GM18951 (cell line): ENCODE results near the gene NIBAN1.

Experiments
- POLR2A ChIP-seq: IDR thresholded peaks from 4 replicates; pipeline ENCODE4 v1.6.1; 2011; ENCODE audit warnings: mild to moderate bottlenecking; ENCODE audit not compliant: insufficient read length, insufficient read depth; ENCODE audit errors: extremely low read depth
- in situ Hi-C: fragments of 300-500 bp; cut with MboI; formaldehyde crosslinking; loops from one replicate; pipeline ENCODE4 v1.12.0; 2022; ENCODE audit warnings: low sequenced_read_pairs, mixed read lengths, inconsistent platforms; ENCODE audit not compliant: unreplicated experiment

Gene NIBAN1

GRCh38 chr1:184988506-184988905 lies 14.2 kb upstream of the NIBAN1 start:
- no peak for TF ChIP-seq POLR2A
- in situ Hi-C loops, result no loop called here

- no peak for TF ChIP-seq POLR2A
- in situ Hi-C loops, result no loop called here
Measured at GRCh38 chr1:184987696-184988095, 13.4 kb upstream of the NIBAN1 start.

GRCh38 chr1:184986250-184986649 lies 11.9 kb upstream of the NIBAN1 start:
- in situ Hi-C loops, result no loop called here
- no peak for TF ChIP-seq POLR2A

DNA sequence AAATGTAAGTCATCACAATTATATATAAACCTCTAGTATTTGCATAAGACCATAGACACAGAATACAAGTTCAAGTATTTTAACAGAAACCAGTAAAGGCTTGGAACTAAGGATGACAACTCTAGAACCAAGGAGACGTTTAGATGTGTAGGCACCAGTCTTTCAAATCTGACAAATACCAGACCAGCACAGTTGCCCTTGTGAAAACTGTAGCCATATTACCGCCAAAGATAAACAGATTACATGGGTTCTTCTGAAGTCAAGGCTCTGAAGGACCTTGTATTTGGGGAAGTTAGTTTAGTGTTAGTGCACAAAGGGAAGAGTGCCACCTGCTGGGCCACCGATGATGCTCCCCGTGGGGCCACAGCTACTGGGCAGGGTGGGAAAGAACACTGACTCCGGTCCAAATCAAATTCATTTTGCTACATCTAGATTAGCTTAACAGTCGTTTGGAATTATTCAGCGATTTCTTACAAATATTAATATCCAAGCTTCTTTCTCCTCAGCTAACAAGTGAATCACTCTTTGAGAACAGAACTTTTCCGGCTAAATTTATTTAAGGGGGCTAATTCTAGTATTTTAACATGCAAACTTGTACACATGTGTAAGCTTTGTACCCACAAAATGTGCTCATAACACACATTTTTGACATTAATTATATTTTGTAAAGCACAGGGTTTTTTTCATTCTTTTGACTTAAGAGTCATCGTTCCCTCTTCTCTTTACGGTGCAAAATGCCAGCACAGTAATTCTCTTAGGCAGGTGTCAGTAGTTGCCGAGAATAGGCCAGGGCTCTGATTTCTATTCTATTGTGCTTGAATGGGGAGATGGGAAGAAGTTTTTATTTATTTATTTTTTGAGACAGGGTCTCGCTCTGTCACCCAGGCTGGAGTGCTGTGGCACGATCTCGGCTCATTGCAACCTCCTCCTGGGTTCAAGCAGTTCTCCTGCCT lies 8.0 kb upstream of the NIBAN1 start:
- TF ChIP-seq POLR2A, result no peak
- in situ Hi-C loops, result loop anchor here (5.0 kb wide), 1 partner anchor 175 kb away; no protein-coding TSS in a partner anchor

DNA sequence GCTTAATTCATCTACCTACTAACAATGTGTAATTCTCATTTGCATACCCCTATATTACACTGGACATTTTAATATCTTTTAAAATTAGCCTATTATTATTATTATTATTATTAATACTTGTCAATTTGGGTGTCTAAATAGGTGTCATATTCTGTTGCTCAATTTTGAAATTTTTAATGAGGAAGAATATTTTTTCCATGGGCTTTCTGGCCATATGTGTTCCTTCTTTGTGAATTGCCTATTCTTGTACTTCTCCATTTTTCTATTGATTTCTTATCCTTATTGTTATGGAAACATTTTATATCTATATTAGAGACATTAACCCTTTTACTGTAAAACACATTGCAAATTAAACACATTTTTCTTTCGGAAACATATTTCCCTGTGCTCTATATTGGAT lies 6.4 kb upstream of the NIBAN1 start:
- no peak for TF ChIP-seq POLR2A
- in situ Hi-C loops, result loop anchor here (5.0 kb wide), 1 partner anchor 173 kb away; no protein-coding TSS in a partner anchor

- no peak for TF ChIP-seq POLR2A
- in situ Hi-C loops, result no loop called here
Measured at GRCh38 chr1:184975208-184975870, 1.0 kb upstream of the NIBAN1 start.

DNA sequence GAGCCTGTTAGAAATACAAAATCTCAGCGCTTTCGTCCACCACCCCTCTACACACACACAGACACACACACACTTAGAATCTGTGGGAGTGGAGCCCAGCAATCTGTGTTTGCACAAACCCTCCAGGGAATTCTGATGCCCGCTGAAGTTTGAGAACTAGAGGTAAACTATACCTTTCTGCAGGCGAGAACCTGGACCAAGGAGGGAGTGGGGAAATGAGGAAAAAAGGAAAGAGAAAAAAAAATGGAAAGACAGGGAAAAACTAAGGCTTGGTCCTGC lies 468 bp upstream of the NIBAN1 start:
- in situ Hi-C loops, result no loop called here

GRCh38 chr1:184973272-184974055 lies 844 bp downstream of the NIBAN1 start:
- no peak for TF ChIP-seq POLR2A
- in situ Hi-C loops, result no loop called here

More for the DNA sequence above, 468 bp upstream of the NIBAN1 start:
- TF ChIP-seq POLR2A, result no peak

DNA sequence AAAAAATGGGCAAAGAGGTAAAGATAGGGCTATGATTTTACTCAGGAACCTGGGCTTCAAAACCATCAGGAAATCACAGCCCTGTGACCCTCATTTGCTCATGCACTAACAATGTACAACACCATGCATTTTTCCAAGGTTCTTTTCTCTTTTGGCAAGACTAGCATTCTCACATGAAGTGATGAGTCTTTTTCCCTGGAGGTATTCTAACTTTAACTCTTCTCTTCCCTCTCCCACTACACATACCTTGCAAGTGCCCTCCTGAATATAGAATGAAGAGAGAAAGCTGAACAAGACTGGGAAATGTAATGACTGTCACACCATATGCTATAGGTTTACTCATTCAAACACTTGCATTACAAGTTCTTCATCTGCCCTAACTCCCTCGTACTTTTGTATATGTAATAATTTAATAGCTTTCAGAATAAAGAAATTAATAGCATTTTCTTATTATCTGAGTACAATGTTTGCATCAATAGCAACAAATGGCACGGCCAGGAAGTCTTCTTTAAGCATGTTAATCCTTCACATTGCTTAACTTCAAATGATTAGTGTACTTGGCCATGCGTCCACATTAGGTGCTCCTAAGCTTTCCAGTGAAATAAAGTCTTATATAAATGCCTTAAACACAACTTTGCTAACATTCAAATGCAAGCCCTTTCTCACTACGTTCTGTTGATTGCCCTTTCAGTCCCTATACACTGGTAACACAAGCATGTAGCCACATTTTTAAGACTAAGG lies 1.8 kb downstream of the NIBAN1 start:
- TF ChIP-seq POLR2A, result no peak
- in situ Hi-C loops, result no loop called here

- TF ChIP-seq POLR2A, result no peak
- in situ Hi-C loops, result no loop called here
Measured at GRCh38 chr1:184971522-184972265, 2.6 kb downstream of the NIBAN1 start.

GRCh38 chr1:184970691-184971161 lies 3.6 kb downstream of the NIBAN1 start:
- in situ Hi-C loops, result no loop called here
- no peak for TF ChIP-seq POLR2A

- no peak for TF ChIP-seq POLR2A
- in situ Hi-C loops, result no loop called here
Measured at GRCh38 chr1:184966989-184967388, 7.3 kb downstream of the NIBAN1 start.
